GM12873 (cell line): ENCODE measurements around the gene OR13D1.

Experiments
- TF ChIP-seq, protein P1 (sequence below): IDR thresholded peaks from 2 replicates; pipeline ENCODE4 v1.5.1; 2012; ENCODE audit warnings: low read depth, mild to moderate bottlenecking, moderate library complexity, low read length, control low read depth; ENCODE audit not compliant: insufficient read depth; ENCODE audit errors: missing control alignments

The OR13D1 gene

DNA sequence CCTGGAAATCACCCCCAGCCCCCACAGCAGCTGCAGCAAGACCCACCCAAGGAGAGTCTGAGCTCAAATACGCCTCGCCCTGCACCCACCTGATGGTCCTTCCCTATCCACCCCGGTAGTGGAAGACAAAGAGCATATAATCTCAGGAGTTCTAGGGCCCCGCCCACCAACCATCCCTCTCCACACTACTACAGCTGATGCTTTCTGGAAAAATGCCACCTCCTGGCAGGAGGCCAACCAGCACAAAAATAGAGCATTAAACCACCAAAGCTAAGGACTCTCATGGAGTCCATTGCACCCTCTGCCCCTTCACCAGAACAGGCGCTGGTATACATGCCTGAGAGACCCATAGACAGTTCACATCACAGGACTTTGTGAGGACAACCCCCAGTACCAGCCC lies 30.7 kb downstream of the OR13D1 start:
- TF ChIP-seq, protein P1, sequence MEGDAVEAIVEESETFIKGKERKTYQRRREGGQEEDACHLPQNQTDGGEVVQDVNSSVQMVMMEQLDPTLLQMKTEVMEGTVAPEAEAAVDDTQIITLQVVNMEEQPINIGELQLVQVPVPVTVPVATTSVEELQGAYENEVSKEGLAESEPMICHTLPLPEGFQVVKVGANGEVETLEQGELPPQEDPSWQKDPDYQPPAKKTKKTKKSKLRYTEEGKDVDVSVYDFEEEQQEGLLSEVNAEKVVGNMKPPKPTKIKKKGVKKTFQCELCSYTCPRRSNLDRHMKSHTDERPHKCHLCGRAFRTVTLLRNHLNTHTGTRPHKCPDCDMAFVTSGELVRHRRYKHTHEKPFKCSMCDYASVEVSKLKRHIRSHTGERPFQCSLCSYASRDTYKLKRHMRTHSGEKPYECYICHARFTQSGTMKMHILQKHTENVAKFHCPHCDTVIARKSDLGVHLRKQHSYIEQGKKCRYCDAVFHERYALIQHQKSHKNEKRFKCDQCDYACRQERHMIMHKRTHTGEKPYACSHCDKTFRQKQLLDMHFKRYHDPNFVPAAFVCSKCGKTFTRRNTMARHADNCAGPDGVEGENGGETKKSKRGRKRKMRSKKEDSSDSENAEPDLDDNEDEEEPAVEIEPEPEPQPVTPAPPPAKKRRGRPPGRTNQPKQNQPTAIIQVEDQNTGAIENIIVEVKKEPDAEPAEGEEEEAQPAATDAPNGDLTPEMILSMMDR = no peak

DNA sequence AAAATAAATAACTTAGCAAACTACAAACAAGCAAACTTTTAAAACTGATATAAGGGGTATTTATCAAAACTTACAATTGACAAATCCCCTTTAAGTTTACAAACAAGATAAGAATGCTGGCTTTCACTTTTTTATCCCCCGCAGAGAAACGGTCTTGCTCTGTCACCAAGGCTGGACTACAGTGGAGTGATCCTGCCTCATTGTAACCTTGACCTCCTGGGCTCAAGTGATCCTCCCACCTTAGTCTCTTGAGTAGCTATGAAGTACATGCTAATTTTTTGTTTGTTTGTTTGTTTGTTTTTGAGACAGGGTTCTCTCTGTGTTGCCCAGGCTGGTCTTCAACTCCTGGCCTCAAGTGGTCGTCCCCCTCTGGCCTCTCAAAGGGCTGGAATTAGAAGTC lies 44.1 kb downstream of the OR13D1 start:
- TF ChIP-seq, protein P1 = no peak

DNA sequence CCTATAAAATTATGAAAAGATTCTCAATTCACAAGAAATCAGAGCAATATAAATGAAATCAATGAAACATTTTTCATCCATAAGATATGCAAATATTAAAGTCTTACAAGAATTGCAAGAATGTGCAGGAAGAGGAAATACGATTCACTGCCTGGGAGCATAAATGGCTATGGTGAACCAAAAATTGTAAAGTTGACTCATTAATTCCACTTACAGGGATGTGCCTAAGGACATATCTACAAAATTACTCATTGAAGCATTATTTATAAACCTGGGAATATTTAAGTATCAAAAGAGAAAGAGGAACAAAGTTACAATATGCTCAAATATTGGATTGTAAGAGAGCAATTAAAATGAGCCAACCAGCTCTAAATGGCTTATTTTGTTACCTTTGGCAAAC lies 46.3 kb downstream of the OR13D1 start:
- TF ChIP-seq, protein P1 = no peak

DNA sequence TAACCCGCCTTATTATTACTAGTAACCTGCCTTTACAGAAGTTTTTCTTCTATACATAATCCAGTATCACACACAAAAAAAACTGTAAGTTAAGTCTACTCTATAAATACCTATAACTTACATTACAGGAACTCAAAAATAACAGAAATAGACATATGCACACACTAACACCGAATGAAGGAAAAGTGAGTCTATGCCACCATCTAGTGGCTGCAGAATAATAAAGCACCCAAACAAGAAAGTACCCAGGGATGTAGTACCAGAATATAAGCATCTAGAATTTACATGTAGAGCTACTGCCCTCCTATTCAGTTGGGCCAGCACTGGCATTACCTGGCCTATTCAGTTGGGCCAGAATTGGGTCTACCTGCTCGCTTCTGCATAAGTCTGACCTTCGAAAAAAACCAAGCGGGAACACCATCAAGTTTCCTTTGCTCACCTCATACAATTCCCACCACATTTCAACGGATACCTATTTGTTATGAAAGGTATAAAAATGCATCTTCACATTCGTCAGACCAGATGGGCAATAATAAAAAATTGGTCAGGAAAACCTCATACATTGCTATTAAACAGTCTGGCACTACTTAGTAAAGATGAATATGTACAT lies 49.2 kb downstream of the OR13D1 start:
- TF ChIP-seq, protein P1 = peak; percentile 64
